Renal cortical epithelial cell (primary cell): Measurements from ENCODE around the gene CPSF3. TPM values are rescaled to one million over a fixed set of nuclear protein-coding genes. Genes with fewer than 3 reads are reported as not detected.

Experiments
- DNase-seq: peaks from one replicate; pipeline ENCODE4 v3.0.0-alpha.2; 2011; ENCODE audit warnings: low read depth
- total RNA-seq: library from RNA; depleted of rRNA; stranded (reverse); fragments of >200 nt; gene quantifications from 2 replicates; pipeline ENCODE4 v1.2.3, GENCODE V29; 2014

The CPSF3 gene
- total RNA-seq, 1 donor from 2014 or later: 103 TPM

DNA sequence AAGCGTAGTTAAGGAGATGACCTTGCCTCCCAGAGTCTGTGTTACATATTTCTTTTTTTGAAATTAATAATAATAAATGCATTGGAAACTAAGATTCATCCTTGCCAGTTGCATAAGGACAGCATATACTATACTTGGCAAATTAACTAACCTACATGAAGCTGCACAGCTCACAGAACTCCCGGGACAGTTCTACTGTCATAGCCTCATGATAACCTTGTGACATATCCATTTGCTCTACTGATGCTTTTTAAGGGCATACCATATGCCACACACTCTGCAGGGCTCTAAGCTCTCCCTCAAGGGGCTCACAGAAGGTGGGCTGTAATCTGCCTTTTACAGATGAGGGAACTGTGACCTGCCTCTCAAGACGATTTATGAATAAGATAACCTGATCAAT is 3.9 kb upstream of the CPSF3 start:
- DNase-seq: no peak

GRCh38 chr2:9420495-9420894 is 3.0 kb upstream of the CPSF3 start:
- DNase-seq: no peak

DNA sequence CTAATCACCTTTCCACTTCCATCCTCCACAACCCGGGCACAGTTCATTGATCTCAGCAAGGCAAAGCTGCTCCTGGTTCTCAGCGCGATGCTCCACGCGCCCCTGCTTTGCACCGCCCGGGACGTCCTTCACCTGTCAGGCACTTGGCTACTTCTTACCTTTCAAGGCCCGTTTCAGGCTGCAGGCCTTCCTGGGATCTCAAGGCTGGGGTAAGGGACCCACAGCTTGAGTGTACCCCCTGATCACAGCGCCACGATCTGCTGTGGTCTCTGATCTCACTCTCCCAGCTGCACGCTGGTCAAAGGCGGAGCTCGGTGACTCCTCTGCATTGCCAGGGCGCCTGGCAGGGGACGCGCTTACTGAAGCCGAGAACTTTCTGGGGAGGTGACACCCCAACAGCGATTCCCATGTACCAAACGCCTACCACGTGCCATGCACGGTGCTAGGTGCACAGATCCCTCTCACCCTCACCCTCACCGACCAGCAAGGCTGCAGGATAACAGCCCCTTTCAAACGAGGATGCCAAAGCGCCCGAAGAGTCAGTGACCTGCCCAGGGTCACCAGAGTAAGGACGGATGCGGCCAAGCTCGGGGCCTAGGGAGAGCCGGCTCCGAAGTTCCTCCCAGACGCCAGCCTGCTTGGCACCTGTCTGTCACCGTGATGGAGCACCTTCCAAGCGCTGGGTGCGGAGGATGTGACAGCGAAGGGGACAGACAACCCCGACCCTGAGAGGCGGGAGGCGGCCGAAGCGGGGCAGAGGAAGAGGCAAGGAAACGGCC is 944 bp upstream of the CPSF3 start:
- DNase-seq: no peak

- DNase-seq: peak; percentile 32
These were observed 443 bp downstream of the CPSF3 start for GRCh38 chr2:9423922-9424272.

GRCh38 chr2:9424447-9425164 is 1.2 kb downstream of the CPSF3 start:
- DNase-seq: no peak

- no peak for DNase-seq
These were observed 5.6 kb downstream of the CPSF3 start for GRCh38 chr2:9428965-9429577.

DNA sequence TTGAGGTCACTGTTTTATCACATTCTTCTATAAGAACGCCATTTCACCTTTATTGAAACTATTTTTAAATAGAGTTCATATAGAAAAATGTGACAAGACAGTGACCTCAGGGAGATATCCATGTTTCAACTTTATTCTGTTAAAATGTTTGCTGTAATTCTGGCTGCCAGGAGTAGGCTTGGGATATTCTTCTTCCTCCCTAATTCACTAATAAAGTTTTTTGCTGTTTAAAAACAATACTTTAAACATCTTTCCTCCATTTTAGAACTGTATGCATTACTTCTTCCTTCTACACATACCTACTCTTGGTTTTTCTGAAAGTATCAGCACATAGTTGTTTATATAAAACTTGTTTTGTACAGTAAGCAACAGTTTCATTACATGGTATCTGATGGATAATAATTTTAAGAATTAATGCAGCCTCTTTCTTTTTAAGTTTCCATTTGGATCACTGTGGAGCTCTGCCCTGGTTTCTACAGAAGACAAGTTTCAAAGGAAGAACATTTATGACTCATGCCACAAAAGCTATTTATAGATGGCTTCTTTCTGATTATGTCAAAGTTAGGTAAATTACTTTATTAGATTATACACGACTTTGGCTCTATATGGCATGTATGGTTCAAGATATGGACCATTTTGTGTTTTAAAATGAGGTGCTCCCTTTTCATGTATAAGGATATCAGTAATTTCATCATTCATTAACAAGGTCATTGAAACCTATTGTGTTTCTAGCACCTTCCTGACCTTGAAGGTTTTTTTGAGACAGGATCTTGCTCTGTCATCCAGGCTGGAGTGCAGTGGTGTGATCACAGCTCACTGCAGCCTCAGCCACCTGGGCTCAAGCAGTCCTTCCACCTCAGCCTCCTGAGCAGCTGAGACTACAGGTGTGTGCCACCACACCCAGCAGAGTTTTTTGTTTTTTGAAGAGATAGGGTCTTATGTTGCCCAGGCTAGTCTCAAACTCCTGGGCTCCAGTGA is 7.2 kb downstream of the CPSF3 start:
- DNase-seq: peak; percentile 47

- DNase-seq: no peak
These were observed 11.0 kb downstream of the CPSF3 start for GRCh38 chr2:9434489-9434888.

GRCh38 chr2:9439536-9439935 is 16.1 kb downstream of the CPSF3 start:
- DNase-seq: no peak

DNA sequence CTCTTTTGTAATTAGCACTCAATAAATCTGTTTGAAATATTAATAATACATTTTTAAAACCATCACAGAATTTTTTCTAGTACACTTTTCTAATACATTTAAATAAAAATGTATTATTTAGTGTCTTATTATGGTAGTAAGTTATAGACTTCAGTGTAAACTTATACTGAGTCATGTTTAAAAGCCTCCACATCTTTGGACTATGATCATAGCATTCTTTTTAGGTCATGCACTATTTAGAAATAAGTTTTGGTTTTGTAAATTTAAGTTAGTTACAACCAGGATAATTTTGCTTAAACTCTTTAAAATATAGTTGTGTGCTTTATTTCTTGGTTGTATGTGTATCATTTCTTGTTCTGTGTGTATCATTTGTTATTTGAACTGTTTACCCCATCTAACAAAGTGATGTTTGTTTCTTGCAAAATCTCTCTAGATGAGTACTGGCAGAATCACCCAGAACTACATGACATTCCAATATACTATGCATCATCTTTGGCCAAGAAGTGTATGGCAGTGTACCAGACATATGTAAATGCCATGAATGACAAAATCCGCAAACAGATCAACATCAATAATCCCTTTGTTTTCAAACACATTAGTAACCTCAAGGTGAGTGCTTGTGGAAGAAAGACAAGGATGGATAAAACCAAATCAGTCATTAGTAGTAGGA is 16.7 kb downstream of the CPSF3 start:
- no peak for DNase-seq

DNA sequence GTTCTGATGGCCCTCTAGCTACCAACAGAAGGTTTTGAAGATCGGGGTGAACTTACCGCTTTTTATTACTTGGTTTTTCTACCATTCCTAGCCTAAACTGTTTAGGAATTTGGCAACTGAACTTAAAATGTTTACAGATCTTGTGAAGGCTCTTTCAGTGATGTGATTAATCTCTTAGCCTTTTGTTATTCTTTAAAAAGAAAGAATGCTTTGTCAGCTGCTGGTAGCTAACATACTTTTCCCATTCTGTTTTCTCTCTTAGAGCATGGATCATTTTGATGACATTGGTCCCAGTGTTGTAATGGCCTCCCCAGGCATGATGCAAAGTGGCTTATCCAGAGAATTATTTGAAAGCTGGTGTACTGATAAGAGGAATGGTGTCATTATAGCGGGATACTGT is 18.1 kb downstream of the CPSF3 start:
- no peak for DNase-seq

DNA sequence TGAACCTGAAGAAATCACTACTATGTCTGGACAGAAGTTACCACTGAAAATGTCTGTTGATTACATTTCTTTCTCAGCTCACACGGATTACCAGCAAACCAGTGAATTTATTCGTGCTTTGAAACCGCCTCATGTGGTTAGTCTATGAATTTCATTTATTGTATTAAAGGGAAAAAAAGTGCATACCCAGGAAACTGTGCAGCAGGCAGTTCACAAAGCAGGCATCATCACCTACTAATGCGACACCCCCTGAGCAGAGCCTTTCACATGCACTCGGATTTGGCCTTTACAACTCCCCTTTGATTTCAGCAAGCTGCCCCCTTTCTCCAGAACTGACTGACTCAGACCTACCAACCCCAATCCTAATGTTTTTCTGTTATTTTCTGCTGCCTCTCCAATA is 20.1 kb downstream of the CPSF3 start:
- DNase-seq: no peak

- DNase-seq: no peak
These were observed 21.6 kb downstream of the CPSF3 start for GRCh38 chr2:9445089-9445488.

- no peak for DNase-seq
These were observed 27.8 kb downstream of the CPSF3 start for GRCh38 chr2:9451231-9451630.

DNA sequence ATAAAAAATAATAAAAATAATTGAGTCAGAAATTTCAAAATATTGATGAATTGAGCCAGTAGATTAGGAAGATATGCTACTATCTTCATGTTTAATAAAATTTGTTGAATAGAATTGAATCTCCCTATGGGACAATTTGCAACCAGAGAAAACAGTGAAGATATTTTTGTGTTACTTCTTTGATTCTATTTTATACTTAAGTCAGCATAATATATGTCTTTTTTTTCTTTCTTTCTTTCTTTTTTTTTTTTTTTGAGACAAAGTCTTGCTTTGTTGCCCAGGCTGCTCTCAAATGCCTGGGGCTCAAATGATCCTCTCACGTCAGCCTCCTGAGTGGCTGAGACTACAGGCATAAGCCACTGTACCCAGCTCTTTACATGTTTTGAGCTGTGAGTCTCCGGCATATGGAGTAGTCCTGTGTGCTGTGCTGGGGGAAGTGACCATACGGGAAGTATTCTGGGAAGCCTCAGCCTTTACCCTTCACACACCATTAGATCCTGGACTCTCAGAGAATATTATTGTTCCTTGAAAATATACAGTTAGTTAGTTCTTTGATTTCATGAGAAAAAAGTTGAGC is 37.1 kb downstream of the CPSF3 start:
- DNase-seq: no peak

DNA sequence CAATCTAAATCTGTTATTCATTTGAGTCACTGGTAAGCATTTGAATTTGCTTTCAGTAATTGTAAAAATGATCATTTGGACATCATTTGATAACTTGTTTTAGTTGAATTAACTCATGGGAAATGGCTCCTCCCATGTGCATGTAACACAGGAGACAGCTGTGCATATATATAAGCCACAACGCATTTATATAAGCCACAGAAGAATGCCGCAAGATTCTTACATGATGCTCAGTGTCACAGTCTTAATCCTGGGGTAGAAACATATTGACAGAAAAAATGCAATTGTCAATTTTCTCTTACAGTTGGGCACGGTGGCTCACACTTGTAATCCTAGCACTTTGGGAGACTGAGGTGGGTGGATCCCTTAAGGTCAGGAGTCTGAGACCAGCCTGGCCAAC is 37.6 kb downstream of the CPSF3 start:
- no peak for DNase-seq

GRCh38 chr2:9462313-9462712 is 38.9 kb downstream of the CPSF3 start:
- DNase-seq: no peak

DNA sequence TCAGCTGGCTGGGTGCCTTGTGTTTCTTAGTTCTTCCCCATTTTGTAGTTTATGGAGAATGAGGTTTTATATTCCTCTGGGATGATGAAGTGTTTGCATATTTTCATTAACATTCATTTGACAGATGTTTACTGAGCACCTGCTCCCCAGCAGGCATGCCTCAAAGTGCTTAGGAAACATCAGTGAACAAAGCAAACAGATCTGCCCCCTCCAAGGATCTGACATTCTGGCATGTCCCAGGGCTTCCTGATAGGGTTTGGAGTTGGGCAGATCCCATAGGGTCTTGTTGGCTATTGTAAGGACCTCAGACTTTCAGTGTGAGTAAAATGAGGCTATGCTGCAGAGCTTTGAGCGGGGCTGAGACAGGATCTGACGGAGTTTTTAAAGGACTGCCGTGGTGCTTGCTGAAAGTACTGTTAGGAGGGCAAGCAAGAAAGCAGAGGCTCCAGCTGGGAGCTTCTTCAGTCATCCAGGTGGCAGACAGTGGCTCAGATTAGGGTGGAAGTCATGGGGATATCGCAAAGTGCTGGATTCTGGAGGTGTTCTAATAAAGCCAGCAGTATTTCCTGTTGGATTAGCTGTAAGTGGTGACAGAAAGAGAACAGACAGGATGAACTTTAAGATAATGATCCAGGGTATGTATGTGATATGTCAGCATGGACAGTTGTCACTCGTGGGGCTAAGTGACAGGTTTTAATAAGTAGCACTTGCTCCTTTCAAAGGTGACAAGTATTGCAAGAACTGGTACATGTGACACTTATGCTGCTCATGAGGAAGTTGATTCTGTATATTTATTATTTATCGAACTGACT is 39.6 kb downstream of the CPSF3 start:
- DNase-seq: no peak

DNA sequence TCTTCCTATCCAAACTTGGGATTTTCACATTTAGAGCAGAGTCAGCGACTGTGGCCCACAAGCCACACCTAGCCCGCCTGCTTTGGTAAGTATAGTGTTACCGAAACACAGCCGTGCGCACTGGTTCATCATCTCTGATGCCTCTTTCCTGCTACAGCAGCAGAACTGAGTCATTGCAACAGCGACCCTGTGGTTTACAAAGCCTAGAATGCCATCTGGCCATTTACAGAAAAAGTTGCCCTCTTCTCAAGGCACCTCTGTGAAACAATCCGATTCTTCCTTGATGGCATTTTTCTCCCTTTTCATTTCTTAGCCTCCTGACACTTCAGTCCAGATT is 40.2 kb downstream of the CPSF3 start:
- DNase-seq: peak; percentile 14

DNA sequence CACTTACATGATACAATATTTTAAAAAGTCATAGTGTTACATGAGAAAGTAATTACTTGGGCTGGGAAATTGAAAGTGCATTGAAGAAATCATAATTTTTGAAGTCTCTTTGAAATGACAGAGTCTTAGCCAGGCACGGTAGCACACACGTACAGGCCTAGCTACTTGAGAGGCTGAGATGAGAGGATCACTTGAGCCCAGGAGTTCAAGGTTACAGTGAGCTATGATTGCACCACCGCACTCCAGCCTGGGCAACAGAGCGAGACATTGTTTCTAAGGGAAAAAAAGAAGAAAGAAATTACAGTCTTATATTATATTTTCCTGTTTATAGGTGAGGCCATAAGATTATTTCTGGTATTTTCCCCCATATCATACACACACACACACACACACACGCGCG is 41.7 kb downstream of the CPSF3 start:
- DNase-seq: no peak
